ENCODE results near the gene NAA60. TPM values are rescaled to one million over a fixed set of nuclear protein-coding genes. Genes with fewer than 3 reads are reported as not detected.

Gene NAA60
- total and polyA plus RNA-seq, 4 donors, result 11.3 to 41.3 (median 25.6) TPM

DNA sequence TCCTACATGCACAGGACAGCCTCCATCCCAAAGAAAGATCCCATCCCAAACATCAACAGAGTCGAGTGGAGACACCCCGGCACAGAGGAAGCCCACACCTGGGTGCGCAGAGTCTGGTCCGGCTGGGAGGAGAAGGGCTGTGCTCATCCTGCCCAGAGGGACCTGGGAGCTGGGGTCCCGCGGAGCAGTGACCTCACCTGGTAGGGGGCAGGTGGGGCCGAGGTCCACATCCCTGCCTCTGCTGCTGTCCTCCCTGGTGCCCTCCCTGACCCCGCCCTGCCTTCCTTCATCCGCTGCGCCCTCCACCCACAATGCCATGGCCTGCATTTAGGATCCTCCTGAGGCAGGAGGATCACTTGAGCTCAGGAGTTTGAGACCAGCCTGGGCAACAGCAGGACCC, 48.9 kb downstream of the NAA60 start:
- WGBS, result 86% methylated on average over 10 of the region's 10 CpGs
- Histone ChIP-seq H3K4me1 (ENCODE audit: control insufficient read depth in 4 of 4, insufficient read depth in 4 of 4, low read length in 3 of 4) (peaks cover 0 to 8% (median 4%) of the 10 kb centered on the region in 4 donors), H3K36me3 (ENCODE audit: control insufficient read depth in 4 of 4, insufficient read depth in 3 of 4, low read depth in 1 of 4, low read length in 3 of 4) (peaks cover 0 to 4% (median under 1%) of the 10 kb centered on the region in 4 donors), H3K27ac (ENCODE audit: low read depth in 1 of 2, low read length in 2 of 2) (no peak overlapping the region), H3K9me3 (ENCODE audit: control insufficient read depth in 4 of 4, low read length in 3 of 4) (no peaks in the 10 kb centered on the region), H3K9ac (ENCODE audit: low read depth in 1 of 2, low read length in 2 of 2) (no peak overlapping the region), H3K4me3 (ENCODE audit: low read depth in 1 of 3, low read length in 3 of 3) (no peak overlapping the region), H3K27me3 (ENCODE audit: control insufficient read depth in 4 of 4, insufficient read depth in 4 of 4, low read length in 3 of 4) (no peaks in the 10 kb centered on the region)
- no peak for DNase-seq (ENCODE audit: low spot score)
- TF ChIP-seq HNF4A (conservative IDR thresholded peaks at IDR 0.05), result no peak
- TF ChIP-seq JUND (IDR thresholded peaks at IDR 0.05), result no peak
- no peak for TF ChIP-seq FOXA1 (IDR thresholded peaks at IDR 0.05)
- no peak for TF ChIP-seq FOXA2 (IDR thresholded peaks at IDR 0.05)
- TF ChIP-seq NR2F2 (IDR thresholded peaks at IDR 0.05), result no peak
- TF ChIP-seq EGR1 (IDR thresholded peaks at IDR 0.05; ENCODE audit: low read depth in 2 of 2), result no peak
- no peak for TF ChIP-seq TAF1 (conservative IDR thresholded peaks at IDR 0.05)

DNA sequence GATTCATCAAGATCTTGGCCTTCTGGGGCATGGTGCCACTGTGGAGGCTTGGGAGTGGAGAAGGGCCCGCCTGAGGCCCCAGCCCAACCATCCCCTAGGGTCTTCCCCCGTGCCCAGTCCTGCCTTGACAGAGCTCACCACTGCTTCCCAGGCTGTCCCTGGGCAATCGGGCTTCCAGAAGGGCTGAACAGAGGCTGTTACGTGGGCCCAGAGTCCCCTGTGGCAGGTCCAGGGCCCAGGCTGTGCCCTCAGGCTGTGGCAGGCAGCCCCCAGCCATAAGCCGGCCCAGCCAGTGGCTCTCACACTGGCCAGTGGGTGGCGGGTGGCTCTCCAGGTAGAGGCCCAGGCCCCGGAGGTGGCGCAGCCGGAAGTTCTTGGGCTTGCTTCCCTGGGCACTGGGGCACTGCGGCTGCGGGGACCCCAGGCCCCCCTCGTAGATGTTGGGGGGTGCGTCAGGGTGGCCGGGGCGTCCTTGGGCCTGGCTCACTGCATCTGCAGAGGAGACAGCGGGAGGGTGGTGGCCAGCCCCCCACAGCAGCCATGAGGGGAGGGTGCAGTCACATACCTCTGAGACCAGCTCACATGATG, 51.0 kb downstream of the NAA60 start:
- Histone ChIP-seq H3K9ac (ENCODE audit: low read depth in 1 of 2, low read length in 2 of 2) (no peak overlapping the region), H3K36me3 (ENCODE audit: control insufficient read depth in 4 of 4, insufficient read depth in 3 of 4, low read depth in 1 of 4, low read length in 3 of 4) (no peaks in the 10 kb centered on the region), H3K27me3 (ENCODE audit: control insufficient read depth in 4 of 4, insufficient read depth in 4 of 4, low read length in 3 of 4) (no peaks in the 10 kb centered on the region), H3K27ac (ENCODE audit: low read depth in 1 of 2, low read length in 2 of 2) (no peak overlapping the region), H3K4me1 (ENCODE audit: control insufficient read depth in 4 of 4, insufficient read depth in 4 of 4, low read length in 3 of 4) (peaks cover 0 to 6% (median 4%) of the 10 kb centered on the region in 4 donors), H3K9me3 (ENCODE audit: control insufficient read depth in 4 of 4, low read length in 3 of 4) (no peaks in the 10 kb centered on the region), H3K4me3 (ENCODE audit: low read depth in 1 of 3, low read length in 3 of 3) (no peak overlapping the region)
- TF ChIP-seq EGR1 (IDR thresholded peaks at IDR 0.05; ENCODE audit: low read depth in 2 of 2) (no peak), JUND (IDR thresholded peaks at IDR 0.05) (no peak), NR2F2 (IDR thresholded peaks at IDR 0.05) (no peak), RAD21 (IDR thresholded peaks at IDR 0.05) (no peak), YY1 (IDR thresholded peaks at IDR 0.05) (no peak), FOXA2 (IDR thresholded peaks at IDR 0.05) (no peak), RXRA (IDR thresholded peaks at IDR 0.05) (no peak)
- TF ChIP-seq, protein P1, sequence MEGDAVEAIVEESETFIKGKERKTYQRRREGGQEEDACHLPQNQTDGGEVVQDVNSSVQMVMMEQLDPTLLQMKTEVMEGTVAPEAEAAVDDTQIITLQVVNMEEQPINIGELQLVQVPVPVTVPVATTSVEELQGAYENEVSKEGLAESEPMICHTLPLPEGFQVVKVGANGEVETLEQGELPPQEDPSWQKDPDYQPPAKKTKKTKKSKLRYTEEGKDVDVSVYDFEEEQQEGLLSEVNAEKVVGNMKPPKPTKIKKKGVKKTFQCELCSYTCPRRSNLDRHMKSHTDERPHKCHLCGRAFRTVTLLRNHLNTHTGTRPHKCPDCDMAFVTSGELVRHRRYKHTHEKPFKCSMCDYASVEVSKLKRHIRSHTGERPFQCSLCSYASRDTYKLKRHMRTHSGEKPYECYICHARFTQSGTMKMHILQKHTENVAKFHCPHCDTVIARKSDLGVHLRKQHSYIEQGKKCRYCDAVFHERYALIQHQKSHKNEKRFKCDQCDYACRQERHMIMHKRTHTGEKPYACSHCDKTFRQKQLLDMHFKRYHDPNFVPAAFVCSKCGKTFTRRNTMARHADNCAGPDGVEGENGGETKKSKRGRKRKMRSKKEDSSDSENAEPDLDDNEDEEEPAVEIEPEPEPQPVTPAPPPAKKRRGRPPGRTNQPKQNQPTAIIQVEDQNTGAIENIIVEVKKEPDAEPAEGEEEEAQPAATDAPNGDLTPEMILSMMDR (IDR thresholded peaks at IDR 0.05; ENCODE audit: low read depth, low read length, missing input control), result no peak
- TF ChIP-seq, protein P2, sequence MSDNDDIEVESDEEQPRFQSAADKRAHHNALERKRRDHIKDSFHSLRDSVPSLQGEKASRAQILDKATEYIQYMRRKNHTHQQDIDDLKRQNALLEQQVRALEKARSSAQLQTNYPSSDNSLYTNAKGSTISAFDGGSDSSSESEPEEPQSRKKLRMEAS (IDR thresholded peaks at IDR 0.05), result no peak
- TF ChIP-seq, protein P3, sequence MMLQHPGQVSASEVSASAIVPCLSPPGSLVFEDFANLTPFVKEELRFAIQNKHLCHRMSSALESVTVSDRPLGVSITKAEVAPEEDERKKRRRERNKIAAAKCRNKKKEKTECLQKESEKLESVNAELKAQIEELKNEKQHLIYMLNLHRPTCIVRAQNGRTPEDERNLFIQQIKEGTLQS (IDR thresholded peaks at IDR 0.05), result no peak
- TF ChIP-seq, protein P4, sequence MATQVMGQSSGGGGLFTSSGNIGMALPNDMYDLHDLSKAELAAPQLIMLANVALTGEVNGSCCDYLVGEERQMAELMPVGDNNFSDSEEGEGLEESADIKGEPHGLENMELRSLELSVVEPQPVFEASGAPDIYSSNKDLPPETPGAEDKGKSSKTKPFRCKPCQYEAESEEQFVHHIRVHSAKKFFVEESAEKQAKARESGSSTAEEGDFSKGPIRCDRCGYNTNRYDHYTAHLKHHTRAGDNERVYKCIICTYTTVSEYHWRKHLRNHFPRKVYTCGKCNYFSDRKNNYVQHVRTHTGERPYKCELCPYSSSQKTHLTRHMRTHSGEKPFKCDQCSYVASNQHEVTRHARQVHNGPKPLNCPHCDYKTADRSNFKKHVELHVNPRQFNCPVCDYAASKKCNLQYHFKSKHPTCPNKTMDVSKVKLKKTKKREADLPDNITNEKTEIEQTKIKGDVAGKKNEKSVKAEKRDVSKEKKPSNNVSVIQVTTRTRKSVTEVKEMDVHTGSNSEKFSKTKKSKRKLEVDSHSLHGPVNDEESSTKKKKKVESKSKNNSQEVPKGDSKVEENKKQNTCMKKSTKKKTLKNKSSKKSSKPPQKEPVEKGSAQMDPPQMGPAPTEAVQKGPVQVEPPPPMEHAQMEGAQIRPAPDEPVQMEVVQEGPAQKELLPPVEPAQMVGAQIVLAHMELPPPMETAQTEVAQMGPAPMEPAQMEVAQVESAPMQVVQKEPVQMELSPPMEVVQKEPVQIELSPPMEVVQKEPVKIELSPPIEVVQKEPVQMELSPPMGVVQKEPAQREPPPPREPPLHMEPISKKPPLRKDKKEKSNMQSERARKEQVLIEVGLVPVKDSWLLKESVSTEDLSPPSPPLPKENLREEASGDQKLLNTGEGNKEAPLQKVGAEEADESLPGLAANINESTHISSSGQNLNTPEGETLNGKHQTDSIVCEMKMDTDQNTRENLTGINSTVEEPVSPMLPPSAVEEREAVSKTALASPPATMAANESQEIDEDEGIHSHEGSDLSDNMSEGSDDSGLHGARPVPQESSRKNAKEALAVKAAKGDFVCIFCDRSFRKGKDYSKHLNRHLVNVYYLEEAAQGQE (IDR thresholded peaks at IDR 0.05), result no peak
- DNase-seq (ENCODE audit: low spot score), result no peak
- WGBS, result 96% methylated on average over 16 of the region's 16 CpGs

Measured in liver (tissue), 9 donors.